Kidney (tissue), 14 donors: Measurements from ENCODE around the gene SOX6. TPM values are rescaled to one million over a fixed set of nuclear protein-coding genes. Genes with fewer than 3 reads are reported as not detected.

ENCODE experiments used
- DNase-seq, 5 donors: peaks; one replicate each; pipeline ENCODE4 v3.0.0-alpha.2; 2013 to 2020
- FAIRE-seq: peaks from 2 replicates; lab custom pipeline; 2012; peaks lifted over from hg19 to GRCh38; lab: Jason Lieb, UNC
- H3K27ac ChIP-seq, 2 donors: one replicate each; pipeline ENCODE4 v1.7.0; 2013; ENCODE audit warnings: low read depth in 2 of 2, low read length in 2 of 2, inconsistent platforms in 1 of 2
- H3K27me3 ChIP-seq: one replicate; pipeline ENCODE4 v1.7.1; 2013; ENCODE audit warnings: low read length, inconsistent platforms; ENCODE audit not compliant: control insufficient read depth, insufficient read depth
- H3K36me3 ChIP-seq, 3 donors: one replicate each; pipeline versions ENCODE4 v1.7.0 to v1.7.1; 2013; ENCODE audit warnings: low read length in 3 of 3, control low read depth in 1 of 3, inconsistent platforms in 1 of 3; ENCODE audit not compliant: insufficient read depth in 3 of 3, control insufficient read depth in 2 of 3
- H3K4me1 ChIP-seq, 3 donors: one replicate each; pipeline versions ENCODE4 v1.7.0 to v1.7.1; 2013; ENCODE audit warnings: low read length in 3 of 3, inconsistent platforms in 1 of 3, low read depth in 1 of 3; ENCODE audit not compliant: control insufficient read depth in 2 of 3, insufficient read depth in 2 of 3
- H3K4me3 ChIP-seq, 3 donors: one replicate each; pipeline versions ENCODE4 v1.7.0 to v1.8.1; 2013; ENCODE audit warnings: low read length in 3 of 3, control low read depth in 1 of 3, inconsistent platforms in 1 of 3
- H3K9ac ChIP-seq, 3 donors: one replicate each; pipeline versions ENCODE4 v1.7.0 to v1.7.1; 2013; ENCODE audit warnings: low read length in 3 of 3, control low read depth in 1 of 3, inconsistent platforms in 1 of 3
- H3K9me3 ChIP-seq, 3 donors: one replicate each; pipeline versions ENCODE4 v1.7.0 to v1.7.1; 2013; ENCODE audit warnings: low read length in 3 of 3, control low read depth in 1 of 3, inconsistent platforms in 1 of 3; ENCODE audit not compliant: control insufficient read depth in 2 of 3, insufficient read depth in 1 of 3
- intact Hi-C: fragments of 100-400 bp; cut with DNase I; formaldehyde crosslinking; loops from one replicate; pipeline ENCODE4 v1.11.1; 2022
- polyA plus RNA-seq: library from polyadenylated mRNA; stranded (reverse); fragments of 350-450 nt; fragmentation: Illumina TruSeq; extraction: RNeasy Lipid Tissue Mini Kit (QIAGEN cat#74804); gene quantifications from one replicate; pipeline ENCODE4 v1.2.3, GENCODE V29; 2014; ENCODE audit warnings: low read depth, low replicate concordance; ENCODE audit not compliant: insufficient read depth
- total RNA-seq: library from RNA; stranded (reverse); fragmentation: NEBNext Ultra II Directional; extraction: Animal tissue kit (Norgen Biotek cat#: 25700); gene quantifications from one replicate; pipeline ENCODE4 v1.2.1, GENCODE V29; 2021
- TF ChIP-seq, protein P1 (sequence below): IDR thresholded peaks from 3 replicates; pipeline ENCODE4 v1.5.1; 2012; ENCODE audit warnings: mild to moderate bottlenecking, moderate library complexity, borderline replicate concordance; ENCODE audit not compliant: insufficient read depth; ENCODE audit errors: extremely low read depth
- donor health status: control.
- donor health status: control.
- donor health status: control.
- donor health status: control.
- donor health status: control.
- donor health status: DM: yes; HTN: yes; CAD: no.
- donor health status: Normal renal cell carcinoma (clear cell type).

The SOX6 gene
- total and polyA plus RNA-seq, 2 donors from 2014 or later, result 5.0 to 47.3 TPM

DNA sequence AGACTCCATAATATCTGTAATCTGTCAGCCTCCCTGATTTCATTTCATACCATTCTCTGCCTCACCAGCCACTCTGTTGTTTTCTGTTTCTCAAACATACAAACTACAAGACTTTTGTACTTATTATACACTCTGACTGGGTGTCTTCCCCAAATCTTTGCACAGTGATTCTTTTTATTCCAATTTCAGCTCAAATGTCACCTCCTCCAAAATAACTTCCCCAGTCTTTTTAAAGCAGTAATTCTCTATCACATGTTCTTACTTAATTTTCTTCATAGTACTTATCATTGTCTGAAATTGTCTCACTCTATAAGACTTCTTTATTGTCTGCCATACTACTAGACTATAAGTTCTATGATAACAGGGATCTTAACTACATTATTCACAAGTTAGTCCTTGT is 19.6 kb downstream of the SOX6 start:
- FAIRE-seq, result no peak
- H3K27ac ChIP-seq, result no peak overlapping the region
- intact Hi-C loops, result no loop called here

GRCh38 chr11:16336204-16336603 is 20.1 kb downstream of the SOX6 start:
- TF ChIP-seq, protein P1, sequence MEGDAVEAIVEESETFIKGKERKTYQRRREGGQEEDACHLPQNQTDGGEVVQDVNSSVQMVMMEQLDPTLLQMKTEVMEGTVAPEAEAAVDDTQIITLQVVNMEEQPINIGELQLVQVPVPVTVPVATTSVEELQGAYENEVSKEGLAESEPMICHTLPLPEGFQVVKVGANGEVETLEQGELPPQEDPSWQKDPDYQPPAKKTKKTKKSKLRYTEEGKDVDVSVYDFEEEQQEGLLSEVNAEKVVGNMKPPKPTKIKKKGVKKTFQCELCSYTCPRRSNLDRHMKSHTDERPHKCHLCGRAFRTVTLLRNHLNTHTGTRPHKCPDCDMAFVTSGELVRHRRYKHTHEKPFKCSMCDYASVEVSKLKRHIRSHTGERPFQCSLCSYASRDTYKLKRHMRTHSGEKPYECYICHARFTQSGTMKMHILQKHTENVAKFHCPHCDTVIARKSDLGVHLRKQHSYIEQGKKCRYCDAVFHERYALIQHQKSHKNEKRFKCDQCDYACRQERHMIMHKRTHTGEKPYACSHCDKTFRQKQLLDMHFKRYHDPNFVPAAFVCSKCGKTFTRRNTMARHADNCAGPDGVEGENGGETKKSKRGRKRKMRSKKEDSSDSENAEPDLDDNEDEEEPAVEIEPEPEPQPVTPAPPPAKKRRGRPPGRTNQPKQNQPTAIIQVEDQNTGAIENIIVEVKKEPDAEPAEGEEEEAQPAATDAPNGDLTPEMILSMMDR, result no peak
- Histone ChIP-seq H3K36me3 (no peaks in the 10 kb centered on the region), H3K9ac (no peak overlapping the region), H3K27me3 (no peaks in the 10 kb centered on the region), H3K27ac (no peak overlapping the region), H3K9me3 (no peaks in the 10 kb centered on the region), H3K4me3 (no peak overlapping the region), H3K4me1 (peaks cover 0 to 2% (median under 1%) of the 10 kb centered on the region in 3 donors)
- FAIRE-seq, result no peak
- intact Hi-C loops, result no loop called here
- DNase-seq, result no peak

More for the DNA sequence above, 19.6 kb downstream of the SOX6 start:
- no peak overlapping the region for H3K9ac ChIP-seq
- no peaks in the 10 kb centered on the region for H3K27me3 ChIP-seq
- no peak overlapping the region for H3K4me3 ChIP-seq
- TF ChIP-seq, protein P1, result no peak
- no peak for DNase-seq
- no peaks in the 10 kb centered on the region for H3K9me3 ChIP-seq
- peaks cover 0 to 2% (median 0%) of the 10 kb centered on the region in 3 donors for H3K4me1 ChIP-seq
- no peaks in the 10 kb centered on the region for H3K36me3 ChIP-seq

- Histone ChIP-seq H3K4me1 (peaks cover 0 to 4% (median 2%) of the 10 kb centered on the region in 3 donors), H3K27ac (no peak overlapping the region), H3K36me3 (no peaks in the 10 kb centered on the region), H3K9me3 (no peaks in the 10 kb centered on the region), H3K27me3 (no peaks in the 10 kb centered on the region), H3K4me3 (no peak overlapping the region), H3K9ac (no peak overlapping the region)
- FAIRE-seq (peak; percentile 58), DNase-seq (no peak)
- intact Hi-C loops, result no loop called here
- TF ChIP-seq, protein P1, result no peak
These were observed 20.9 kb downstream of the SOX6 start for GRCh38 chr11:16335236-16335962.
